ENCODE measurements around the gene YEATS2. TPM values are rescaled to one million over a fixed set of nuclear protein-coding genes. Genes with fewer than 3 reads are reported as not detected.
A peak's percentile ranks its signal among the peaks of the same experiment; 100 is the strongest.

Gene YEATS2
- total RNA-seq, 6 experiments from 2014 or later: 3.8 to 12.1 (median 7.3) TPM

DNA sequence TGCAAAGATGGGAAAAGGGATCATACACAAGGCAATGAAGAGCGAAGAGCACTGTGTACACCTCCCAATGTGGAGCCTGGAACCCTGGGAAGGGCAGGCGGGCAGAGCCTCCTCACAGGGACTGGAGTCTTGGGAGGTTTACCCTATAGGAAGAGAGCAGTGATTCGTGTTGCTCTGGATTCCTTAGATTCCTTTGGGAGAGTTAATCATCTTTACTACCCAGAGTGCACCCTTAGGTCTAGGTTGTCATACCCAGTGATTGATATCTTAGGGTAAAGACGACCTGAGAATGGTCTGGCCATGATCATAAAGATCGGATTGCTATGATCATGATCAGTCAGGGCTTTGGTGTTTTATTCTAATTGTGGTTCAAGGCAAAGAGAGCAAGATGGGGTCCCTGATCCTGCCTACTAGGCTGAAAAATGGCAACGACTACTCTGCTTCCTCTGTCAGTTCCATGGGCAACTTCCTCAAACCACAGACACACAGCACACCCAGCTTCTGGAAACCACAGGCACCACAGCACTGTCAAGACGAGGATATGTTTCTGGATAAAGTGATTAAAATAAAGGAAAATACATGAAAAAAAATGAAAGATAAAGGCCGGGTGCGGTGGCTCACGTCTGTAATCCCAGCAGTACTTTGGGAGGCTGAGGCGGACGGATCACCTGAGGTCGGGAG is 148.2 kb downstream of the YEATS2 start:
- Histone ChIP-seq H3K36me3 (peaks cover 0 to 57% (median 17%) of the 10 kb centered on the region in 4 donors), H3K27me3 (no peaks in the 10 kb centered on the region), H3K4me3 (no peak overlapping the region), H3K4me1 (no peaks in the 10 kb centered on the region), H3K9me3 (no peaks in the 10 kb centered on the region), H3K27ac (no peak overlapping the region)
- ATAC-seq (peak in 1 of 4 donors; percentile 19), DNase-seq (no peak)
- intact Hi-C loops (cut with DNase I): no loop called here
- WGBS (ENCODE audit: insufficient coverage, low coverage, low lambda C conversion rate, missing lambda C conversion rate): 76% methylated on average over 13 of the region's 13 CpGs
- TF ChIP-seq, protein P1, sequence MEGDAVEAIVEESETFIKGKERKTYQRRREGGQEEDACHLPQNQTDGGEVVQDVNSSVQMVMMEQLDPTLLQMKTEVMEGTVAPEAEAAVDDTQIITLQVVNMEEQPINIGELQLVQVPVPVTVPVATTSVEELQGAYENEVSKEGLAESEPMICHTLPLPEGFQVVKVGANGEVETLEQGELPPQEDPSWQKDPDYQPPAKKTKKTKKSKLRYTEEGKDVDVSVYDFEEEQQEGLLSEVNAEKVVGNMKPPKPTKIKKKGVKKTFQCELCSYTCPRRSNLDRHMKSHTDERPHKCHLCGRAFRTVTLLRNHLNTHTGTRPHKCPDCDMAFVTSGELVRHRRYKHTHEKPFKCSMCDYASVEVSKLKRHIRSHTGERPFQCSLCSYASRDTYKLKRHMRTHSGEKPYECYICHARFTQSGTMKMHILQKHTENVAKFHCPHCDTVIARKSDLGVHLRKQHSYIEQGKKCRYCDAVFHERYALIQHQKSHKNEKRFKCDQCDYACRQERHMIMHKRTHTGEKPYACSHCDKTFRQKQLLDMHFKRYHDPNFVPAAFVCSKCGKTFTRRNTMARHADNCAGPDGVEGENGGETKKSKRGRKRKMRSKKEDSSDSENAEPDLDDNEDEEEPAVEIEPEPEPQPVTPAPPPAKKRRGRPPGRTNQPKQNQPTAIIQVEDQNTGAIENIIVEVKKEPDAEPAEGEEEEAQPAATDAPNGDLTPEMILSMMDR (IDR thresholded peaks at IDR 0.05): no peak
- no peak for TF ChIP-seq POLR2A (IDR thresholded peaks at IDR 0.05)

DNA sequence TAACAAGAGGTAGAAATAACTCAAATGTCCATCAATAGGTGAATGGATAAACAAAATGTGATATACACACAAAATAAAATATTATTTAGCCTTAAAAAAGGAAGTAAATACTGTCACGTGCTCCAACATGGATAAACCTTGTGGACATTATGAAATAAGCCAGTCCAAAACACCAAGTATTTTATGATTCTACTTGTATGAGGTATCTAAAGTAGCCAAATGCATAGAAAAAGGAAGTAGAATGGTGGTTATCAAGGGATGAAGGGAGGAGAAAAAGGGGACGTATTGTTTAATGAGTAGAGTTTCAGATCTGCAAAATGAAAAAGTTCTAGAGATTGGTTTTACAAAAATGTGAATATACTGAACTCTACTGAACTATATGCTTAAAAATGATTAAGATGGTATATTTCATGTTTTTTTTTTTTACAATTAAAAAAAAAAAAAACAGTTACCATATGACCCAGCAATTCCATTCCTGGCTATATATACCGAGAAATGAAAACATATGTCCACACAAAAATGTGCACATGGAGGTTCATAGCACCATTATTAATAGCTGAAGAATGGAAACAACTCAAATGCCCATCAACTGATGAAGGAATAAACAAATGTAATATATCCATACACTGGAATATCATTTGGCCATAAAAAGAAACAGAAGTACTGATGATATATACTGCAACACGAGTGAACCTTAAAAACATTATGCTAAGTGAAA is 156.9 kb downstream of the YEATS2 start:
- intact Hi-C loops (cut with DNase I): no loop called here
- Histone ChIP-seq H3K27ac (no peak overlapping the region), H3K4me3 (no peak overlapping the region), H3K9me3 (no peaks in the 10 kb centered on the region), H3K36me3 (peaks cover 0 to 19% (median 7%) of the 10 kb centered on the region in 4 donors), H3K27me3 (no peaks in the 10 kb centered on the region), H3K4me1 (no peaks in the 10 kb centered on the region)
- 91% methylated on average over 4 of the region's 4 CpGs for WGBS (ENCODE audit: insufficient coverage, low coverage, low lambda C conversion rate, missing lambda C conversion rate)
- TF ChIP-seq POLR2A (IDR thresholded peaks at IDR 0.05): no peak
- TF ChIP-seq, protein P1 (IDR thresholded peaks at IDR 0.05): no peak
- no peak for DNase-seq
- no peak for ATAC-seq

DNA sequence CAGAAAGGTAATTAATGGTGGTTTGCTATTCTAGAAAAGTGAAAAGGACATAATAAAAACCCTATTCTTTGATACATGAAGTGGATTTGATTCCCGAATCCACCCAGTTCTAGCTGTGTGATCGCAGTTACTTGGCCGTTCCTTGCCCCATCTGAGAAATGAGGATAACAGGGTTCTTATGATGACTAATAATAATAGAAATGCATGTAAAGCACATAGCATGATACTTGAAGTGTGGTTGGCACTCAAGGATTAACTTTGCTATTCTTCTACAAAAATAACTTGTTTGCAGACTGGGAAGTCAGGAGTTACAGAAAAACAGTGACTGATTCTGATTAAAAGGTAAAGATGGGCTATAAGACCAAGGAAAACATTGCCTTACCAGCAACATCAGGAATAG is 160.3 kb downstream of the YEATS2 start:
- ATAC-seq (no peak), DNase-seq (no peak)
- Histone ChIP-seq H3K27me3 (no peaks in the 10 kb centered on the region), H3K4me1 (no peaks in the 10 kb centered on the region), H3K9me3 (no peaks in the 10 kb centered on the region), H3K27ac (no peak overlapping the region), H3K36me3 (peaks cover 0 to 42% (median 21%) of the 10 kb centered on the region in 4 donors), H3K4me3 (no peak overlapping the region)
- intact Hi-C loops (cut with DNase I): no loop called here
- 92% methylated on average over 3 of the region's 3 CpGs for WGBS (ENCODE audit: insufficient coverage, low coverage, low lambda C conversion rate, missing lambda C conversion rate)
- TF ChIP-seq POLR2A (IDR thresholded peaks at IDR 0.05): no peak
- TF ChIP-seq, protein P1 (IDR thresholded peaks at IDR 0.05): no peak

Other genes starting within 250 kb of the YEATS2 start
- gene KLHL6, start 142.1 kb upstream of the YEATS2 start, total RNA-seq: 1 to 10 TPM in 4 of 6 experiments, under 1 TPM in 2; 0.59 to 2.7 (median 1.6) TPM
- 10 to 100 TPM; 26.3 to 43.9 (median 32.0) TPM for gene KLHL24, start 62.2 kb upstream of the YEATS2 start, total RNA-seq
- under 1 TPM; 0.22 to 0.61 (median 0.37) TPM for gene MAP6D1, start 127.8 kb downstream of the YEATS2 start, total RNA-seq
- 10 to 100 TPM; 23.7 to 29.0 (median 26.2) TPM for gene PARL, start 187.1 kb downstream of the YEATS2 start, total RNA-seq

Measured in right lobe of liver (tissue), 6 donors.